ENCODE measurements around the gene DCANP1. TPM values are rescaled to one million over a fixed set of nuclear protein-coding genes. Genes with fewer than 3 reads are reported as not detected.

DCANP1 gene
- total RNA-seq, 3 donors from 2014 or later (not counting 1 experiment from before 2014, with no cell fraction given) = 0.07 TPM; not detected in 2

DNA sequence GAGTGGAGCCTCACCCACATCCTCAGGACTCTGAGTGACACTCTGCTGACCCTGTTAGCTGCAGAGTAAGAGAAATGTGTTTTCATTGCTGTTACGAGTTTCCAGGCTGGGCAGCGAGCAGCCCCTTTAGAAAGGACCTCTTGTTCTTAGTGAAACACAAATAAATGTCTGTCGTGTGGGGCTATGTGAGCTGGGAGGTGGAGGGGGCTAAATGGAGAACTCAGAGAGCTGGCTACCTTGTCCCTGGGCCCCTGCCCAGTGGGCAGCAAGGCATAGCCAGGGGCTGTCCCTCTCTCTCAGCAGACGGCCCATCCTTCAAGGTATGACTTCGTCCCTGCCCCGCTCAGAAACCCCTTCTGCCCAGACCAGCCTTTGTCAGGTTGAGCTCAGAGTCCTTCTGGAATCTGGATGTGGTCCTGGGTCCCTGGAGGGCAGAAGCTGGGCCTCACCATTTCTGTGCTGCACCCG is 10.2 kb downstream of the DCANP1 start:
- ATAC-seq (no peak), DNase-seq (no peak)
- no peak for TF ChIP-seq CTCF (IDR thresholded peaks at IDR 0.05)
- H3K27me3 ChIP-seq (ENCODE audit: control insufficient read depth, insufficient read depth, low read length) = no peaks in the 10 kb centered on the region
- H3K4me1 ChIP-seq (ENCODE audit: control insufficient read depth, insufficient read depth, low read length) = peaks cover 30% of the 10 kb centered on the region
- intact Hi-C loops (cut with micrococcal nuclease) = no loop called here
- peaks cover 9 to 11% of the 10 kb centered on the region in 2 donors for H3K27me3 Mint-ChIP-seq (ENCODE audit: low read depth in 2 of 2)
- no peaks in the 10 kb centered on the region for H3K9me3 Mint-ChIP-seq
- no peak overlapping the region for H3K27ac Mint-ChIP-seq
- H3K36me3 Mint-ChIP-seq = no peaks in the 10 kb centered on the region
- no peaks in the 10 kb centered on the region for H3K4me1 Mint-ChIP-seq
- H3K36me3 ChIP-seq (ENCODE audit: control insufficient read depth, insufficient read depth, low read length) = no peaks in the 10 kb centered on the region
- H3K4me3 ChIP-seq (ENCODE audit: low read length) = no peak overlapping the region
- no peaks in the 10 kb centered on the region for H3K9me3 ChIP-seq (ENCODE audit: control insufficient read depth, insufficient read depth, low read length)
- no peak overlapping the region for H3K27ac ChIP-seq (ENCODE audit: low read length)
- no peak overlapping the region for H3K4me3 Mint-ChIP-seq
- 51% methylated on average over 7 of the region's 7 CpGs for WGBS (ENCODE audit: insufficient coverage)

DNA sequence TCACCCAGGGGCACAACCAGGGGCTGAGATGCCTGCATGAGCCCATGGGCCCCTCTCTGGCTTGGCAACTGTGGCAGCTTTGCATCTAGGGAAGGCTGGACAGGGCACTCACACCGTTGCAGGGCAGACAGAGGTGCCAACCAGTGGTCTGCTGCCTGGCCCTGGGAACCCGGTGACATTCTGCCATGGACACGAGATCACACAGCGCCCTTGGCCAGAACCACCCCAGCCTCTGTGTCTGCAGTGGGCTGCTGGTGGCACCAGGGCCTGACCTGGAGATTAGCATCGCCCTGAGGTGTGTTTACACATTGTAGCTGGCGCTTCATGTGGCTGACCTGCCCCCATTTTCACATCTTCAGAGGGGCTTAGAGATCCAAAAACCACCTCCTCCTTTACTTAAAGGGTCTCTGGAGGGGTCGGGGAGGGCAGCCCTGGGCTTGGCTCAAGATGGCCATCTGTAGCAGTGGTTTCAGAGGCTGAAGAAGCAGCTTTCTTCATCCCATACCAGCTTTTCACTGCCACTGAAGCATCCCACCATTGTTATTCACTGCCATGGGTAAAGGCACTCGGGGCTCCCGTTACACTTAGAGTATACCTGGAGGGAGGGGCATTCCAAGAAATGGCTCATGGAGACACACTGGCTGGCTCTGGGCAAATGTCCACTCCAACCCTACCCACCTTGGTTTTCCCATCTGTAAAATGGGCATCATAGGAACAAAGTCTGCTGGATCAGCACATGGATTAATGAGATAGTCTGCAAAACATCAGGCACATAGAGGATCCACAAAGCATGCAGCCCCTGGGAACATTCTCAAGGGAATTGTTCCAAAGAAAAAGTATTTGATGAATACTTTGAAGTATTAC is 11.4 kb downstream of the DCANP1 start:
- peaks cover 6 to 11% of the 10 kb centered on the region in 2 donors for H3K27me3 Mint-ChIP-seq (ENCODE audit: low read depth in 2 of 2)
- H3K9me3 Mint-ChIP-seq = no peaks in the 10 kb centered on the region
- H3K27ac Mint-ChIP-seq = no peak overlapping the region
- no peaks in the 10 kb centered on the region for H3K36me3 Mint-ChIP-seq
- no peak overlapping the region for H3K4me3 Mint-ChIP-seq
- WGBS (ENCODE audit: insufficient coverage) = 65% methylated on average over 9 of the region's 9 CpGs
- DNase-seq (no peak), ATAC-seq (no peak)
- no peaks in the 10 kb centered on the region for H3K4me1 Mint-ChIP-seq
- Histone ChIP-seq H3K4me1 (ENCODE audit: control insufficient read depth, insufficient read depth, low read length) (peaks cover 25% of the 10 kb centered on the region), H3K4me3 (ENCODE audit: low read length) (no peak overlapping the region), H3K27ac (ENCODE audit: low read length) (no peak overlapping the region), H3K9me3 (ENCODE audit: control insufficient read depth, insufficient read depth, low read length) (no peaks in the 10 kb centered on the region), H3K36me3 (ENCODE audit: control insufficient read depth, insufficient read depth, low read length) (no peaks in the 10 kb centered on the region), H3K27me3 (ENCODE audit: control insufficient read depth, insufficient read depth, low read length) (no peaks in the 10 kb centered on the region)
- TF ChIP-seq CTCF (IDR thresholded peaks at IDR 0.05) = no peak
- intact Hi-C loops (cut with micrococcal nuclease) = no loop called here

- no peak for TF ChIP-seq CTCF (IDR thresholded peaks at IDR 0.05)
- no peak for ATAC-seq
- no peaks in the 10 kb centered on the region for H3K9me3 ChIP-seq (ENCODE audit: control insufficient read depth, insufficient read depth, low read length)
- H3K9me3 Mint-ChIP-seq = no peaks in the 10 kb centered on the region
- H3K27ac Mint-ChIP-seq = no peak overlapping the region
- H3K4me1 Mint-ChIP-seq = no peaks in the 10 kb centered on the region
- no peak overlapping the region for H3K27ac ChIP-seq (ENCODE audit: low read length)
- DNase-seq = no peak
- no peak overlapping the region for H3K4me3 ChIP-seq (ENCODE audit: low read length)
- H3K36me3 ChIP-seq (ENCODE audit: control insufficient read depth, insufficient read depth, low read length) = no peaks in the 10 kb centered on the region
- peaks cover 6 to 18% of the 10 kb centered on the region in 2 donors for H3K27me3 Mint-ChIP-seq (ENCODE audit: low read depth in 2 of 2)
- H3K4me3 Mint-ChIP-seq = no peak overlapping the region
- intact Hi-C loops (cut with micrococcal nuclease) = no loop called here
- WGBS (ENCODE audit: insufficient coverage) = 70% methylated on average over 24 of the region's 24 CpGs
- H3K27me3 ChIP-seq (ENCODE audit: control insufficient read depth, insufficient read depth, low read length) = no peaks in the 10 kb centered on the region
- H3K36me3 Mint-ChIP-seq = no peaks in the 10 kb centered on the region
- H3K4me1 ChIP-seq (ENCODE audit: control insufficient read depth, insufficient read depth, low read length) = peaks cover 25% of the 10 kb centered on the region
Measured at GRCh38 chr5:135434591-135435466, 12.3 kb downstream of the DCANP1 start.

Measured in natural killer cell (primary cell).